HG02938 (cell line): ENCODE results near the gene AKAP13.
"Not testable (repeated sequence)": the region's sequence is repeated elsewhere in the genome, so short reads cannot be mapped to it uniquely, and the experiment has no call there.

Experiments used
- ATAC-seq: cut with Tn5 transposase; IDR thresholded peaks from one replicate; pipeline ENCODE4 v1.9.1; 2021; ENCODE audit warnings: mild to moderate bottlenecking, moderate library complexity; ENCODE audit not compliant: unreplicated experiment

Gene AKAP13

DNA sequence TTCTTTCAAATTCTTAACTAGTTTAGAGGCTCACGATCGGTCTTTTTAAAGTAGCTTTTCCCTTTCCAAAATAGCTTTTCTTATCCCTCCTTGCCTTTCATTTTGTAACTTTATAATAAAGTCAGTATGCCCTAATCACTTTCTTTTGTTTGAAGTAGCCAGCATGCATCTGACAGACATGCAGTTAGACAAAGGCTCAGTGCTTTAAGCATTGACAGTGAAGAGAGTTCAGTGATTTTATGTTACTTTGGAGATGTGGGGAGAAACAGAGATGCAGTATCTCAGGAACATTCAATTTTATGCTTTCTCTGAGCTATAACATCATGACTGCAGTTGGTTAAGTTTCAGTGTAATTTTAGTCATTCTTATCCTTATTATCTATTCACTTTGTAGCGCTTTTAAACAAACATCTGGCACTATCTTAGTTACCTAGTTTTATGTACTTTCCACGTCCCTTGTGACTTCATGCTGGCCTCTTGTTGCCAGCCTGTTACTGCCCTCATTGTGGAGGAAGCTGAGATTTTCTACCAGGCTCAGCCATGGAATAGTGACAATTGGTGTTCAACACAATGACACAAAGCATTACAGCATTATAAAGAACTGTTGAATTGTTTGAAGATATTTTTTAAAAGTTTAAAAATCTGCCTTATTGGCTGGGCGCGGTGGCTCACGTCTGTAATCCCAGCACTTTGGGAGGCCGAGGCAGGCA lies 90.3 kb downstream of the AKAP13 start:
- no peak for ATAC-seq

DNA sequence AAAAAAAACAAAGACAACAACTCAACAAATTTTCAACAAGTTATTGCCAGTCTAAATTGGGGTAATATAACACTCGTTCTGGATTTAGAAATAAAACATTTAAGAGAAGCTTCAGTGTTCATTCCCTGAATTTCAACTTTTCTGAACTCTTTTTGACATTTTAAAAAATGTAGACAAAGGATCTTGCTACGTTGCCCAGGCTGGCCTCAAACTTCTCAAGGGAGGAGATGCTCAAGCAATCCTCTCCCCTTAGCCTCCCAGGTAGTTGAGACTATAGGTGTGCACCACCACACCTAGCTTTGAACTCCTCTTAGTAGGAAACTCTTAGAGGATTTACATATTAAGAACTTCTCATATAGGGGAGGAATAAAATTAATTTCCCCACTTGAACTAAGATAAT lies 91.9 kb downstream of the AKAP13 start:
- ATAC-seq = no peak

GRCh38 chr15:85473455-85473854 lies 93.1 kb downstream of the AKAP13 start:
- no peak for ATAC-seq

DNA sequence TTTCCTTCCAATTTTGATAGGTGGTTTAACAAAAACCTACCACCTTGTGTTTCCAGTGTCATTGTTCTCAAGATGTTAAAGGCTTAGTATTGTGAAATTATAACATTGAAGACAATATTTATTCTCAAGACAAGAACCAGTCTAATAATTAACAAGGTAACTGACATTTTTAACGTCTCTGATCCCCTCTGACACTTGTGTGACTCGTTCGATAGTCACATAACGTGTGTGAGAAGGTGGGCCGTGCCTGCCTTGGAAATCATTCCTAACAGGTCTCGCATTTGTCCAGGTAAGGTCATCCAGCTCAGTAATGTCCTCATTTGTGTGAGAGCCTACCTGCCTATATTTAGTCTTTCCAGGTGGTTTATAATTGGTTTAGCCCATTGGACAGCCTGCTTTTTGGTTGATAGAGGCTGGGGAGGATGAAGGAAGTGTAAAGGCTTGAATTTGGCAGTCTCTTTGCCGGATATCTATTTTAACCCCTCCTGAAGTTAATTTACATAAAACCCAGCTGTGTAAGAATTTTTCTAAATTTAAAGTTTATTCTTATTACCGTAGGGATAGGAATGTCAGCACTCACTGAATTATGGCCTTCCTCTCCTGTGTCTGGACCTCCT lies 94.4 kb downstream of the AKAP13 start:
- peak; percentile 47 for ATAC-seq

GRCh38 chr15:85475317-85475701 lies 94.9 kb downstream of the AKAP13 start:
- ATAC-seq = peak; percentile 35

DNA sequence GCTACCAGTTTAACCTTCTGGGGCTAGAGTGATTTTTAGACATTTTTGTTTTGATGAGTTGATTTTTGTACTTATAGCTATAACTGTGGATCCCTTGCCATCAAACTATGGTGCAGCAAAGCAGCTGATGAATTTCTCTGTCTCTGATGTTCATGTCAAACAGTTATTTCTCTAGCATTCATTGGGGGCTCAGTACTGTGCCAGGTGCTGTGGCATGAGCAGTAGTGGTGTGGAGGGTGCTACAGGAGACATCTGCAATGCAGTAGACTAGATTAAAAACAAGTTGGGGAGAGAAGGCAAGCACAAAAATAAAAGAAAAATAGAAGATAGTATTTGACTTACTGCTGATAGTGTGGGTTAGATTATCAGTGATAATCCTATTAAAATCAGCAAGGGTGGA lies 95.3 kb downstream of the AKAP13 start:
- ATAC-seq = no peak

DNA sequence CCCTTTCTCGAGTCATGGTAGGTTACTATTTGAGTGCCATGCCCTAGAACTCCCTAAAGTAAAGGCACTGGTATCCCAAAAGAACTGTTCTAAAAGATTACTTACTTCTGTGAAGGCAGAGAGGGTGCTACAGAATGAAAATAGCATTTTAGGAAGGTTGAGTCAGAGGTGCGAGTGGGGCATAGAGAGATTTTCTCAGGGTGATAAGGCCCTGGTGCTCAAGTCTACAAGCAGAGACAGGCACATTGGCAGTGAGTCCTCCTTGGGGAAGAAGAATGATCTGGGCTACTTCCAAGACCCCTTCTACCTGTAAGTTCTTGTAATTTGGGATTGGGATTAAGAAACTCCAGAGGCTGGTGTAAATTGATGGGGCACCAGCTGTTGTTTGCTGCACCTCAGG lies 96.7 kb downstream of the AKAP13 start:
- ATAC-seq = no peak

- ATAC-seq = no peak
Measured at GRCh38 chr15:85477730-85478129, 97.3 kb downstream of the AKAP13 start.

DNA sequence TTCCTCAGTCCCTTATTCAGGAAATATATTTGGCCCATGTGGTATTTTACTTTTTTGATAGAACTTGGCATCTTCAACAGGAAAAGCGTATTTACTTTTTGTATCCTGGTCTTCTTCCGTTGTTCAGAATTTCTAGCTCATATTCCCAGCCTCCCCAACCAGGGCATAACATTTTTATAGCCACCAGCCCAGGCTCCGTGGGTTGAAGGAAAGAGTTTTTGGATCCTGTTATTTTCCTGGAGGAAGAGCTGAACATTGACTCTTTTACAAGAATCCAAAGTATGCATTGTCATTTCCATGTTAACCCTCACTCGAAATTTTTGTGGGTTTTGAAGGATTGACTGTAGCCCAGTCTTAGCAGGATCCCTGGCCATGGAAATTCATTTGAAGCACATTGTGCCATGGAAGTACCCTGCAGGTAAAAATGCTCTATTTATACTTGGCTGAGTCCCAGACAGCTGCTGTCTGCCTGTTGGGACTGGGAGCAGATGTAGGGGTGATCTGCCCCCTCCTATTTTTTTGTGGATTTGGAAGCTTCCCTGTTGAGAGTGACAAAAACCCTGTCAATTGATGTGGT lies 98.8 kb downstream of the AKAP13 start:
- no peak for ATAC-seq

GRCh38 chr15:85480923-85481322 lies 100.5 kb downstream of the AKAP13 start:
- ATAC-seq = no peak

GRCh38 chr15:85481543-85481942 lies 101.1 kb downstream of the AKAP13 start:
- ATAC-seq = not testable (repeated sequence)

GRCh38 chr15:85482894-85483293 lies 102.5 kb downstream of the AKAP13 start:
- no peak for ATAC-seq

DNA sequence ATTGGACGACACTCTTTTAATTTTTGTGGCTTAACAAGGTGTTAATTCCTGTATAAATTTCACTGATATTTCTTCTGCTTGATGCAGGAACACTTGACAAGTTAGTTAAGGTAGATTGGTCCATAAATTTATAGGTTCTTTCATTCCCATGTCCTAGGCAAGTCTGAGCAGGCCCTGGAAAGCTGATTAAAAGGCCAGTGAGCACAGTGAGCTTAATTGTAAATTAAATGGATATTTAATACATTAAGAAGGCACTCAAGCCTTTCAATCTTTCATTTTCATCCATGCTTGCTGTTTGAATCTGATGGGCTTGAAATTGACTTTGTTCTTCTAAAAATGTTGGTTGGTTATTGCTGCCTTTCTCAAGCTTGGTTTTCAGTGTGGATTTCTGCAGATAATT lies 103.6 kb downstream of the AKAP13 start:
- not testable (repeated sequence) for ATAC-seq

DNA sequence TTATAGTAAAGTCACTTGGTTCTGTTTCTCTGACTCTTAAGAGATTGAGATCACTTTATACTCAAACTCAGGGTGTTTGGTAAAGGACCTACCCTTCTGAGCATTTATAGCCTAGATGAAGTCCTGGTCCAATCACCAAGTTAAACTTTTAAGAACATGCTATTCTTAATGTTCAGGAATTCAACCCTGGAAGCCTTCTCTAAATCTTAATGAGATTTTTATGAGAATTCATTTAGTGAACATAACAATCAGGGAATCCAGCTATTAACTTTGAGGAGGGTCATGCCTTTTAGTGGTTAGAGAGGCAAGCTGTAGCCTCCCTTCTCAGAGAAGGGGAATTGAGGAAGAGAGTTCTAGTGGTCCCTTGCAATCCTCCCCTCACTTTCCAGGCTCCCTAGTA lies 104.5 kb downstream of the AKAP13 start:
- not testable (repeated sequence) for ATAC-seq

- peak; percentile 75 for ATAC-seq
Measured at GRCh38 chr15:85485956-85486567, 105.7 kb downstream of the AKAP13 start.

DNA sequence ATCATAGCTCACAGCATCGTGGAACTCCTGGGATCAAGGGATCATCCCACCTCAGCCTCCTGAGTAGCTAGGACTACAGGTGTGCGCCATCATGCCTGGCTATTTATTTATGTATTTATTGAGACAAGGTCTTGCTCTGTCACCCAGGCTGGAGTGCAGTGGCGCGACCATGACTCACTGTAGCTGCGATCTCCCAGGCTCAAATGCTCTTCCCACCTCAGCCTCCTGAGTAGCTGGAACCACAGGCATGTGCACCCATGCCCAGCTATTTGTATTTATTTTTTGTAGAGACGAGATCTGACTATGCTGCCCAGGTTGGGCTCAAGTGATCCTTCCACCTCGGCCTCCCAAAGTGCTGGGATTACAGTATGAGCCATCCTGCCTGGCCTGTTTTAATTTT lies 107.4 kb downstream of the AKAP13 start:
- ATAC-seq = not testable (repeated sequence)

- ATAC-seq = no peak
Measured at GRCh38 chr15:85488997-85489396, 108.6 kb downstream of the AKAP13 start.

GRCh38 chr15:85489773-85490493 lies 109.5 kb downstream of the AKAP13 start:
- ATAC-seq = no peak

- ATAC-seq = no peak
Measured at GRCh38 chr15:85490856-85491255, 110.5 kb downstream of the AKAP13 start.

GRCh38 chr15:85491691-85492090 lies 111.3 kb downstream of the AKAP13 start:
- no peak for ATAC-seq

DNA sequence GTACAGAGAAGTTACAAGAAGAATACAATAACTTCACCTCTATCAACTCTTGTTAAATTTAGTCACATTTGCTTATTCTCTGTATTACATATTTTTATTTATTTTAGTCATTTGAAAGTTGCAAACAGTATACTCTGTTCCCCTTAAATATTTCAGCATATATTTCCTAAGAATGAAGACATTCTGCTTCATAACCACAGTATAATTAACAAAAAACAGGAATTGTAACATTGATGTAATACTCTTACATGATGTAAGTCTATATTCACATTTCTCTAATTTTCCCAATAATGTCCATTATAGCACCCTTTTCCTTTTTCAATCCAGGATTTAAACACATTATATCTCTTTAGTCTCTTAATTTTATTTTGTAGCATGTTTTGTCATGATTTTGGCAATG lies 112.0 kb downstream of the AKAP13 start:
- ATAC-seq = no peak
